Ishikawa (cell line): ENCODE data around the gene SLC48A1.

Experiments
- CEBPB ChIP-seq: IDR thresholded peaks from 2 replicates; pipeline ENCODE4 v1.6.1; 2012
- CREB1 ChIP-seq: IDR thresholded peaks from 2 replicates; pipeline ENCODE4 v1.6.1; 2012; ENCODE audit warnings: low read depth
- EGR1 ChIP-seq: IDR thresholded peaks from 2 replicates; pipeline ENCODE4 v1.6.1; 2012
- EP300 ChIP-seq: IDR thresholded peaks from 2 replicates; pipeline ENCODE4 v1.6.1; 2012; ENCODE audit warnings: borderline replicate concordance
- FOXM1 ChIP-seq: IDR thresholded peaks from 2 replicates; pipeline ENCODE4 v1.6.1; 2012; ENCODE audit warnings: low read depth, borderline replicate concordance
- MAX ChIP-seq: IDR thresholded peaks from 2 replicates; pipeline ENCODE4 v1.6.1; 2012
- RAD21 ChIP-seq: IDR thresholded peaks from 2 replicates; pipeline ENCODE4 v1.6.1; 2012; ENCODE audit warnings: low read depth
- REST ChIP-seq: IDR thresholded peaks from 2 replicates; pipeline ENCODE4 v1.6.1; 2012; ENCODE audit warnings: low read depth, mild to moderate bottlenecking
- TAF1 ChIP-seq: IDR thresholded peaks from 2 replicates; pipeline ENCODE4 v1.6.1; 2012; ENCODE audit warnings: low read depth, mild to moderate bottlenecking
- USF1 ChIP-seq: IDR thresholded peaks from 2 replicates; pipeline ENCODE4 v1.6.1; 2012
- YY1 ChIP-seq: IDR thresholded peaks from 2 replicates; pipeline ENCODE4 v1.6.1; 2012; ENCODE audit warnings: low read depth

GRCh38 chr12:47819138-47819895 lies 46.3 kb downstream of the SLC48A1 start:
- TF ChIP-seq REST (no peak), MAX (no peak), YY1 (no peak), RAD21 (peak; percentile 57), CEBPB (no peak), CREB1 (no peak), USF1 (no peak), FOXM1 (no peak), TAF1 (no peak; the same call in 1 of the 2 replicates), EP300 (no peak), EGR1 (peak; percentile 51)
